Fibroblast of lung (primary cell): Measurements from ENCODE around the gene PEPD.

Experiments used
- CTCF ChIP-seq, 2 donors: IDR thresholded peaks in 1 of 2; conservative IDR thresholded peaks in 1 of 2; 1 replicate in 1 of 2; 2 replicates in 1 of 2; pipeline ENCODE4 v1.5.1; 2011 to 2012; ENCODE audit warnings: low read length in 2 of 2, control low read depth in 1 of 2, inconsistent platforms in 1 of 2, low read depth in 1 of 2, mild to moderate bottlenecking in 1 of 2
- EZH2 ChIP-seq: IDR thresholded peaks from 2 replicates; pipeline ENCODE4 v1.5.1; 2012; ENCODE audit warnings: low read length, control low read depth, mild to moderate bottlenecking; ENCODE audit errors: missing control alignments

GRCh38 chr19:33340991-33341390 is 180.6 kb downstream of the PEPD start:
- TF ChIP-seq CTCF (conservative IDR thresholded peaks at IDR 0.05 in 1 of 2, IDR thresholded peaks at IDR 0.05 in 1 of 2; ENCODE audit: low read depth in 1 of 2, low read length in 2 of 2) (no peak), EZH2 (no peak)
